SK-N-SH (cell line): ENCODE data around the gene WDR44. TPM values are rescaled to one million over a fixed set of nuclear protein-coding genes. Genes with fewer than 3 reads are reported as not detected.

Source experiments
- CTCF ChIA-PET: fragments of 300-600, 350-600 bp; formaldehyde crosslinking; extraction: SDS; loops from one replicate; lab custom pipeline; 2021; lab: Yijun Ruan, JAX
- POLR2A ChIA-PET: fragments of 350-600 bp; sonication (Branson Sonifier 250); formaldehyde crosslinking; extraction: SDS; loops from one replicate; lab custom pipeline; 2020; ENCODE audit warnings: antibody characterized with exemption, inconsistent platforms; lab: Yijun Ruan, JAX
- DNase-seq: peaks from one replicate; pipeline ENCODE4 v3.0.0; 2012
- H2AFZ ChIP-seq: fragments of 200-600 bp; sonication (generic); 2 replicates; pipeline ENCODE4 v1.8.1; 2016; ENCODE audit warnings: antibody characterized with exemption, mild to moderate bottlenecking, low read depth
- H3F3A ChIP-seq: fragments of 200-600 bp; sonication (generic); replicated peaks from 2 replicates; pipeline ENCODE3; 2016; ENCODE audit warnings: antibody characterized with exemption, mild to moderate bottlenecking; ENCODE audit not compliant: insufficient read depth
- H3K27ac ChIP-seq, 2 experiments: fragments of 200-500 bp in 1 of 2; fragments of 200-600 bp in 1 of 2; sonication (Bioruptor generic) in 1 of 2; sonication (generic), shearing (Covaris generic) in 1 of 2; 2 replicates each; pipeline versions ENCODE4 v1.5.1 to v1.6.1; 2014 to 2016; ENCODE audit warnings: low read depth in 2 of 2, inconsistent platforms in 1 of 2, low read length in 1 of 2, mild to moderate bottlenecking in 1 of 2, mixed read lengths in 1 of 2
- H3K27me3 ChIP-seq: fragments of 200-600 bp; sonication (generic), shearing (Covaris generic); 2 replicates; pipeline ENCODE4 v1.6.1; 2016; ENCODE audit warnings: mixed run types; ENCODE audit not compliant: insufficient read depth
- H3K36me3 ChIP-seq, 2 experiments: fragments of 200-500 bp in 1 of 2; fragments of 200-600 bp in 1 of 2; sonication (Bioruptor generic) in 1 of 2; sonication (generic) in 1 of 2; replicated peaks in 1 of 2; 2 replicates each; pipeline versions ENCODE3 to v1.5.1; 2014 to 2016; ENCODE audit warnings: low read length in 1 of 2, mild to moderate bottlenecking in 1 of 2; ENCODE audit not compliant: insufficient read depth in 2 of 2, control insufficient read depth in 1 of 2
- H3K4me1 ChIP-seq, 2 experiments: fragments of 200-500 bp in 1 of 2; fragments of 200-600 bp in 1 of 2; sonication (Bioruptor generic) in 1 of 2; sonication (generic), shearing (Covaris generic) in 1 of 2; 2 replicates each; pipeline versions ENCODE4 v1.5.1 to v1.6.1; 2014 to 2016; ENCODE audit warnings: low read depth in 1 of 2, low read length in 1 of 2, mixed run types in 1 of 2; ENCODE audit not compliant: insufficient read depth in 2 of 2, control insufficient read depth in 1 of 2
- H3K4me2 ChIP-seq: fragments of 200-600 bp; sonication (generic), shearing (Covaris generic); 2 replicates; pipeline ENCODE4 v1.6.1; 2017; ENCODE audit warnings: mixed run types
- H3K4me3 ChIP-seq, 2 experiments: fragments of 200-500 bp in 1 of 2; fragments of 200-600 bp in 1 of 2; sonication (Bioruptor generic) in 1 of 2; sonication (generic), shearing (Covaris generic) in 1 of 2; 2 replicates each; pipeline versions ENCODE4 v1.5.1 to v1.8.1; 2014 to 2016; ENCODE audit warnings: low read depth in 2 of 2, inconsistent platforms in 1 of 2, low read length in 1 of 2, mild to moderate bottlenecking in 1 of 2, mixed read lengths in 1 of 2, moderate library complexity in 1 of 2
- H3K79me2 ChIP-seq: fragments of 200-600 bp; sonication (generic); 2 replicates; pipeline ENCODE4 v1.8.1; 2017; ENCODE audit warnings: mild to moderate bottlenecking; ENCODE audit not compliant: insufficient read depth
- H3K9ac ChIP-seq: fragments of 200-600 bp; sonication (generic); 2 replicates; pipeline ENCODE4 v1.6.1; 2017; ENCODE audit warnings: mixed run types
- H3K9me2 ChIP-seq: fragments of 200-600 bp; sonication (generic); 2 replicates; pipeline ENCODE4 v1.6.1; 2017; ENCODE audit warnings: mixed run types
- H3K9me3 ChIP-seq: fragments of 200-600 bp; sonication (generic); 2 replicates; pipeline ENCODE4 v1.6.1; 2017; ENCODE audit warnings: mixed run types, mild to moderate bottlenecking, moderate library complexity
- H4K20me1 ChIP-seq: fragments of 200-600 bp; sonication (generic); 2 replicates; pipeline ENCODE4 v1.6.1; 2017; ENCODE audit warnings: mild to moderate bottlenecking, mixed run types; ENCODE audit not compliant: insufficient read depth
- FOXJ3 ChIP-seq: sonication (generic); formaldehyde crosslinking; IDR thresholded peaks from 2 replicates; pipeline ENCODE4 v1.5.1; 2020; ENCODE audit warnings: mild to moderate bottlenecking, missing genetic modification reagents
- MEF2A ChIP-seq: IDR thresholded peaks from 2 replicates; pipeline ENCODE4 v1.4.0; 2012; ENCODE audit warnings: low read depth, borderline replicate concordance
- MXI1 ChIP-seq: IDR thresholded peaks from 2 replicates; pipeline ENCODE4 v1.6.1; 2012; ENCODE audit warnings: mild to moderate bottlenecking, low read depth, low read length, improper control_type of control experiment
- PBX3 ChIP-seq: IDR thresholded peaks from 2 replicates; pipeline ENCODE4; 2012
- POLR2AphosphoS5 ChIP-seq: IDR thresholded peaks from 2 replicates; pipeline ENCODE4 v1.6.1; 2012; ENCODE audit warnings: low read depth, low read length
- RCOR1 ChIP-seq: fragments of 150-350 bp; IDR thresholded peaks from 2 replicates; pipeline ENCODE4 v1.6.1; 2017; ENCODE audit warnings: antibody characterized with exemption, low read length
- RFX5 ChIP-seq: IDR thresholded peaks from 2 replicates; pipeline ENCODE4 v1.6.1; 2012; ENCODE audit warnings: mild to moderate bottlenecking, improper control_type of control experiment, low read length
- SIN3A ChIP-seq: IDR thresholded peaks from 2 replicates; pipeline ENCODE4 v1.6.1; 2012; ENCODE audit warnings: low read depth, mild to moderate bottlenecking, low read length, moderate library complexity, borderline replicate concordance
- SMC3 ChIP-seq: IDR thresholded peaks from 2 replicates; pipeline ENCODE4 v1.6.1; 2012; ENCODE audit warnings: low read depth, low read length, improper control_type of control experiment
- TEAD4 ChIP-seq: IDR thresholded peaks from 2 replicates; pipeline ENCODE4 v1.4.0; 2012; ENCODE audit warnings: mild to moderate bottlenecking, borderline replicate concordance; ENCODE audit not compliant: insufficient read depth
- YY1 ChIP-seq: IDR thresholded peaks from 2 replicates; pipeline ENCODE4 v1.4.0; 2012; ENCODE audit warnings: low read depth, mild to moderate bottlenecking
- WGBS: methylation state at CpG from one replicate; pipeline ENCODE4 v1.1.6; 2017; ENCODE audit warnings: low lambda C conversion rate; 5-methylcytosine and 5-hydroxymethylcytosine counted together
- polyA plus RNA-seq, 3 experiments: library from polyadenylated mRNA; depleted of rRNA; stranded (reverse); fragments of >200 nt; gene quantifications; 2 replicates each; pipeline ENCODE4 v1.2.3, GENCODE V29; 2012
- TF ChIP-seq, protein P1 (sequence below): IDR thresholded peaks from 2 replicates; pipeline ENCODE4 v1.4.0; 2012; ENCODE audit warnings: low read depth, borderline replicate concordance

WDR44 gene
- polyA plus RNA-seq, 1 of the 3 experiments (the other 2 are of a cell fraction) = 5.3 TPM

GRCh38 chrX:118495061-118495921, 149.4 kb downstream of the WDR44 start, which contains the start of gene DOCK11 (continued):
- TF ChIP-seq, protein P1, sequence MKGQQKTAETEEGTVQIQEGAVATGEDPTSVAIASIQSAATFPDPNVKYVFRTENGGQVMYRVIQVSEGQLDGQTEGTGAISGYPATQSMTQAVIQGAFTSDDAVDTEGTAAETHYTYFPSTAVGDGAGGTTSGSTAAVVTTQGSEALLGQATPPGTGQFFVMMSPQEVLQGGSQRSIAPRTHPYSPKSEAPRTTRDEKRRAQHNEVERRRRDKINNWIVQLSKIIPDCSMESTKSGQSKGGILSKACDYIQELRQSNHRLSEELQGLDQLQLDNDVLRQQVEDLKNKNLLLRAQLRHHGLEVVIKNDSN = peak; percentile 73
- no peak for TF ChIP-seq MEF2A
- no peak for TF ChIP-seq TEAD4
- no peak for TF ChIP-seq RCOR1

DNA sequence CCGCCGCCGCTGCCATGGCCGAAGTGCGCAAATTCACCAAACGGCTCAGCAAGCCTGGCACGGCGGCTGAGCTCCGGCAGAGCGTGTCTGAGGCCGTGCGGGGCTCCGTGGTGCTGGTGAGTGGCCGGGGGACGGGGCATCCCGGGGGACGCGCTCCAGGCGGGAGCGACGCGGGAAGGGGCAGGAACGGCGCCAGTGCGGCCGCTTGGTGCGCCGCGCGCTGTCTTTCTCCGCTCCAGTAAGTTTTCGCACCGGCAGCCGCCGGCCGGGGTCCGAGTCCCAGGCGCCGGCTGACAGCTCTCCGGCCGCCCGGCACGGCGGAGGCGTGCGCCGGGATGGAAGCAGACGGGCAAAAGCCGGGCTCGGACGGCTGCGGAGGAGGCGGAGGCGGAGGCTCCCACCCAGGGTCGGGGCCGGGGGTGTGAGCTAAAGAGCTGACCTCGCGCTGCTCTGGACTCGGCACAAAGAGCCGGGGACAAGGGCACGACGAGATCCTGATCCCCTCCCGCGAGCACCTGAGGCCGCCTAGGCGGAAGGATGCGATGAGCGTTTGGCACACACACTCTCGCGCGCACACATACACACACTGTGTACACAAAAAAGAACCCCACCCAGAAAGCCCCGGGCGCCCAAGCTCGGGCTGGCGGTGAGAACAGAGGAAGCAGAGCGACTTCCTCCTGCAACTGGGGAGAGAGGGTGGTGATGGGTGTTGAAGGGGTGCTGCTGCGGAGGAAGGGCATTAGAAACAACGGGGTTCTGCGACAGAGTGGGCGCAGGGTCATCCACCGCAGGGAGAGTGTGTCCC, 150.3 kb downstream of the WDR44 start:
- Histone ChIP-seq H3K27ac (peak overlapping the region; percentile 6 to 62; a peak in 3 of 4 replicates), H3K4me2 (peak overlapping the region; percentile 79), H3K9me2 (no peaks in the 10 kb centered on the region), H3K79me2 (peaks cover 27% of the 10 kb centered on the region), H3F3A (peaks cover 4% of the 10 kb centered on the region), H3K36me3 (no peaks in the 10 kb centered on the region), H3K4me3 (peak overlapping the region; percentile 59 to 76), H3K4me1 (peaks cover 0 to 4% of the 10 kb centered on the region in 2 experiments; a peak in 1 of 4 replicates), H3K9ac (peak overlapping the region; percentile 64), H3K9me3 (no peaks in the 10 kb centered on the region), H4K20me1 (no peaks in the 10 kb centered on the region; the same call in 1 of the 2 replicates), H3K27me3 (peaks cover 6% of the 10 kb centered on the region; the same call in 1 of the 2 replicates)
- peak; percentile 59 for DNase-seq
- ChIA-PET POLR2A (no interaction called here), CTCF (interaction anchor here (4.3 kb wide), 1 partner anchor 105 kb away, joined by 13 read pairs; no protein-coding TSS in a partner anchor)
- 8% methylated on average over 19 of the region's 81 CpGs for WGBS
- TF ChIP-seq SMC3 (no peak), YY1 (no peak), MXI1 (0 out of 2 replicates have a peak, but pooled peaks have one; percentile 9), FOXJ3 (CRISPR knock-in tag) (no peak), RFX5 (no peak)
- TF ChIP-seq, all 33 proteins: peak for 1
- peak overlapping the region; percentile 73; the same call in 1 of the 2 replicates for H2AFZ ChIP-seq

- Histone ChIP-seq H3K36me3 (no peaks in the 10 kb centered on the region), H3K4me2 (peak overlapping the region; percentile 79), H4K20me1 (no peaks in the 10 kb centered on the region; the same call in 1 of the 2 replicates), H3K79me2 (peaks cover 27% of the 10 kb centered on the region), H3K9me3 (no peaks in the 10 kb centered on the region), H3K27me3 (peaks cover 6% of the 10 kb centered on the region; the same call in 1 of the 2 replicates), H3K9ac (peak overlapping the region; percentile 64), H3K27ac (peak overlapping the region in 1 of 2 experiments; percentile 62; a peak in 2 of 4 replicates), H2AFZ (peak overlapping the region; percentile 73; the same call in 1 of the 2 replicates), H3K4me3 (peak overlapping the region; percentile 59 to 76), H3F3A (peaks cover 4% of the 10 kb centered on the region), H3K4me1 (peaks cover 0 to 4% of the 10 kb centered on the region in 2 experiments; a peak in 1 of 4 replicates), H3K9me2 (no peaks in the 10 kb centered on the region)
- 7% methylated on average over 10 of the region's 13 CpGs for WGBS
- ChIA-PET CTCF (interaction anchor here (0.6 to 4.3 kb wide), 2 partner anchors 104 to 157 kb away, joined by 3 to 13 read pairs; no protein-coding TSS in a partner anchor), POLR2A (no interaction called here)
- DNase-seq = no peak
- TF ChIP-seq PBX3 (no peak), POLR2AphosphoS5 (no peak; the same call in 1 of the 2 replicates), SIN3A (no peak), YY1 (no peak)
Observed at GRCh38 chrX:118496763-118497079, 150.8 kb downstream of the WDR44 start.
